Astrocyte of the cerebellum (primary cell): ENCODE data around the gene KRT77.

ENCODE experiments used
- DNase-seq: peaks from one replicate; pipeline ENCODE4 v3.0.0-alpha.2; 2011; ENCODE audit warnings: low read depth
- H3K4me3 ChIP-seq: 2 replicates; pipeline ENCODE4 v1.5.1; 2011; ENCODE audit warnings: mild to moderate bottlenecking, low read depth, low read length, moderate library complexity
- CTCF ChIP-seq: IDR thresholded peaks from 2 replicates; pipeline ENCODE4 v1.5.1; 2012; ENCODE audit warnings: low read length, low read depth, moderate library complexity, mild to moderate bottlenecking; ENCODE audit errors: missing control alignments
- in situ Hi-C: cut with HindIII; loops from 2 replicates; pipeline ENCODE4 v1.10.0; 2017; ENCODE audit warnings: low sequenced_read_pairs

KRT77 gene

DNA sequence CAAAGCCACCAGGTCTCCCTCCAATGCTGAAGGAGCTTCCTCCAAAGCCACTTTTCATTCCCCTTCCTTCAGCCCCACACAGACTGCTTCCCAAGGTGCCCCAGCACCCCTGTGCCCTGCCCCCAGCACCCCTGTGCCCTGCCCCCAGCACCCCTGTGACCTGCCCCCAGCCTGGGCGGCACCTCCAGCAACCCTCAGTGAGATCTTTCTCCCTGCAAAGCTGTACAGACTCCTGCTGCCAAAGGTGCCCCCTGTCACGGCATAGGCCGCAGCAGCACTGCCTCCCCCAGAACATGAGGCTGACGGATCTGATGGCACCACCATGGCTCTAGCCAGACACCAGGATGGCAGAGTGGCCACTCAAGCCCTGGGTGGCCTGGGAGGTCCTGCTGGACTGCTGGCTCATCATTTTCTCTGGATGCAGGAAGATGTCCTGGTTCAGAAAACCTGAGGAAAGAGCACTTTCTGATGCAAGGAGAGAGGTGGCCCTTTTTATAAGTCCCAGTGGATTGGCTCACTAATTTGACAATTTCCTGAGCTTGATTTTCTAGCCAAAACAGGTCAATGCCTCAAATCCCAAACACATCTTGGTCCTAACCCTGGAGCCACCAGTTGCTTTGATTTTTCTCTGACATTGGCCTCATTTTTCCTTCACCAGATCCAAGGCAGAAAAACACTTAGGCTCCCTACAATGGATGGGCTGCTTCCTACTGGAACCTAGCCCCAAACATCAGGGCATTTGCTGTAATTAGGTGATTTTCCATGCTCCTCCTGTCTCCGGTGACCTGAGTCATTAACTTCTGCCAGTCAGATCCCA lies 32.7 kb upstream of the KRT77 start:
- no peak for TF ChIP-seq CTCF
- no peak for DNase-seq
- H3K4me3 ChIP-seq: no peak overlapping the region
- in situ Hi-C loops: no loop called here

DNA sequence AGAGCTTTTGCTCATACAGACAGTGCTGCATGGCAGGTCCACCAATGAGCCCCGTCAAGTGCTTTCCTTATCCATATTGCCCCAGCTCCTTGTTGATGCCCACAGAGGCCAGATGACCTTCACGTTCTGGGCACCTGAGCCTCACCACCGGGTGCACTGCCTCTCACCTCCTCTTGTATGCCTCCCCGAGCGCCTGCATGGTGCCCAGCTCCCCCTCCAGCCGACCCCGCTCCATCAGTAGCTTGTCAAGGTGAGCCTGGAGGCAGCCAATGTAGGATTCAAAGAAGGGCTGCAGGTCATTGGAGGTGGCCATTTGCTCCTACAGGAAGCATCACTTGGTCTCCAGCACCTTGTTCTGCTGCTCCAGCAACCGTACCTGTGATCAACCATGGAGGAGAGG lies 31.8 kb upstream of the KRT77 start:
- no peak overlapping the region for H3K4me3 ChIP-seq
- no peak for DNase-seq
- TF ChIP-seq CTCF: no peak
- in situ Hi-C loops: no loop called here

DNA sequence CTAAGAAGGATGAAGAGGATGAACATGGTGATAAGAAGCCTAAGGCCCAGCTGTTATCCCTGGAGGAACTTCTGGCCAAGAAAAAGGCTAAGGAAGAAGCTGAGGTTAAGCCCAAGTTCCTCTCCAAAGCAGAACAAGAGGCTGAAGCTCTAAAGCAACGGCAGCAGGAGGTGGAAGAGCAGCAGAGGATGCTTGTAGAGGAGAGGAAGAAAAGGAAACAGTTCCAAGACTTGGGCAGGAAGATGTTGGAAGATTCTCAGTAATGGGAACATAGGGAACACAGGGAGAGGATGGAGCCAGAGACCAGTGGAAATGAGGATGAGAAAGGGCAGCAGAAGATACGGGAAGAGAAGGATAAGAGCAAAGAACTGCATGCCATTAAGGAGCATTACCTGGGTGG lies 27.5 kb upstream of the KRT77 start:
- H3K4me3 ChIP-seq: no peak overlapping the region
- TF ChIP-seq CTCF: no peak
- DNase-seq: no peak
- in situ Hi-C loops: no loop called here

GRCh38 chr12:52730383-52730782 lies 27.1 kb upstream of the KRT77 start:
- in situ Hi-C loops: no loop called here
- no peak for DNase-seq
- no peak for TF ChIP-seq CTCF
- no peak overlapping the region for H3K4me3 ChIP-seq

GRCh38 chr12:52729147-52729546 lies 25.8 kb upstream of the KRT77 start:
- in situ Hi-C loops: no loop called here
- DNase-seq: no peak
- TF ChIP-seq CTCF: no peak

GRCh38 chr12:52728374-52728773 lies 25.1 kb upstream of the KRT77 start:
- no peak overlapping the region for H3K4me3 ChIP-seq
- no peak for TF ChIP-seq CTCF
- no peak for DNase-seq
- in situ Hi-C loops: no loop called here

More at GRCh38 chr12:52729147-52729546, 25.8 kb upstream of the KRT77 start:
- no peak overlapping the region for H3K4me3 ChIP-seq

- DNase-seq: no peak
- TF ChIP-seq CTCF: no peak
- no peak overlapping the region for H3K4me3 ChIP-seq
- in situ Hi-C loops: no loop called here
Measured at GRCh38 chr12:52727037-52727436, 23.7 kb upstream of the KRT77 start.
